ENCODE results near the gene RBP5.

The RBP5 gene, protein sequence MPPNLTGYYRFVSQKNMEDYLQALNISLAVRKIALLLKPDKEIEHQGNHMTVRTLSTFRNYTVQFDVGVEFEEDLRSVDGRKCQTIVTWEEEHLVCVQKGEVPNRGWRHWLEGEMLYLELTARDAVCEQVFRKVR

DNA sequence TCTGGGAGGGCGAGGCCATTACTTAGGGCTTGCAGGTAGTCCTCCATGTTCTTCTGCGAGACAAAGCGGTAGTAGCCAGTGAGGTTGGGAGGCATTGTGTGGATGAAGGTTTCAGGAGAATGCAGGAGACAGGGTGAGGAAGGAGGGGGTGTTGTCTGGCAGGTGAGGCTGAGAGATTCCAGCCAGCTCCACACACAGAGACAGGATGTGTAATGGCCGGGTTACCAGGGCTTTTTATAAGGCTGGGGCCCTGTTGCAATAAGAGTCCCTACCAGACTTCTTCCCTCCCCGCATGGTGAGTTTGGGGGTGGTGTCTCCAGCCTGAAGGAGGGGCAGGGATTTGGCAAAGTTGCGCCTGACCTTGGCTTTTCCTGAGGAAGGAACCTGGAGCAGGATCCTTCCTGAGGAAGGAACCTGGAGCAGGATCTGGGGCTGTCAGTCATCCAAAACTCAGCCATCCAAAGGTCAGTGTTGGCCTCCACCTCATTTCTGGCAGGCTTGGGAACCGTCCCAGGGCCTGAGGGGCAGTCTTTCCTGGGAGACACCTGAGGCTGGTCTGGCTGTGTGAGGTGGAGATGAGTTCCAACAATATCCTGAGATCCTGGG, at the start of gene RBP5:
Gene RBP5, minus strand, starts transcription at position 209 of the 606 bp plus-strand sequence. Its CDS starts 114 bp downstream, at position 95.
- DNase-seq (ENCODE audit: low read depth in 4 of 4, low spot score in 1 of 4) = no peak

DNA sequence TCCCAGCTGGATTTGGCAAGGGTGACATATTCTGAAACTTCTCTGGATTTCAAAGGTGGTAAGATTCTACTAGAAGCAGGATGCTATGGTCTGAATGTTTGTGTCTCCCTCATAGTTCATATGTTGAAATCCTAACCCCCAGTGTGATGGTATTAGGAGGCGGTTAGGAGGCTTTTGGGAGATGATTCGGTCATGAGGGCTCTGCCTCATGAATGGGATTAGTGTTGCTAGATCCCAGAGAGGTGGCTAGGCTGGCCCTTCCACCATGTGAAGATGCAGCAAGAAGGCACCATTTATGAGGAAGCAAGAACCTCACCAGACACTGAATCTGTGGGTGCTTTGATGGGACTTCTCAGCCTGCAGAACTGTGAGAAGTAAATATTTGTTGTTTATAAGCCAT, 49.8 kb upstream of the RBP5 start:
- DNase-seq (ENCODE audit: low read depth in 4 of 4, low spot score in 1 of 4) = no peak

DNA sequence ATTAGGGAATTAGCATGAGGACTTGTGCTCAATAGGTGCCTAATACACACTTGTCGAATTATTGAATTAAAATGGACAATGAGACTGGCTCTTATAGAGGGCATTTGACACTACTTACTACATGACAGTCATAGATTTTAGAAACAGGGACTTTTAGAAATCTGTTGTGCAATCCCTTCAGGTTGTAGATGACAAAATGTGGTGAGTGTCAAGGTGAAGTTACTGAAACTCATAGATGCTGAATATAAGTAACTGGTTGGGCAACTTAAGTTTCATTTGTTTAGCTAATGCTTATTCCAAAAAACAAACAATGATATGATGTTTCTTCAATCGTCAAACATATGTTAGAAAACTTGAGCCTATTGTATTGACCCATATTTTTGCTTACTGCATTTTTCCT, 47.9 kb upstream of the RBP5 start:
- DNase-seq (ENCODE audit: low read depth in 4 of 4, low spot score in 1 of 4) = no peak

DNA sequence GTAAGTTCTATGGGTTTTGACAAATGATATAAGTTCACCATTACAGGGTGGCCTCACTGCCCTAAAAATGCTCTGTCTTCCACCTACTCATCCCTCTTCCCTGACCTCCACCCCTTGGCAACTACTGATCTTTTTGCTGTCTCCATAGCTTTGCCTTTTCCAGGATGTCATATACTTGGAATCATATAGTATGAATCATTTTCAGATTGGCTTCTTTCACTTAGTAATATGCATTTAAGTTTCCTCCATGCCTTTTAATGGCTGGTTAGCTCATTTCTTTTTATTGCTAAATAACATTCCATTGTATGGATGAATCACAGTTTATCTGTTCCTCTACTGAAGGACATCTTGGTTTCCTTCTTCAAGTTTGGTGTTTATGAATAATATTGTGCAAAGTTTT, 46.8 kb upstream of the RBP5 start:
- no peak for DNase-seq (ENCODE audit: low read depth in 4 of 4, low spot score in 1 of 4)

DNA sequence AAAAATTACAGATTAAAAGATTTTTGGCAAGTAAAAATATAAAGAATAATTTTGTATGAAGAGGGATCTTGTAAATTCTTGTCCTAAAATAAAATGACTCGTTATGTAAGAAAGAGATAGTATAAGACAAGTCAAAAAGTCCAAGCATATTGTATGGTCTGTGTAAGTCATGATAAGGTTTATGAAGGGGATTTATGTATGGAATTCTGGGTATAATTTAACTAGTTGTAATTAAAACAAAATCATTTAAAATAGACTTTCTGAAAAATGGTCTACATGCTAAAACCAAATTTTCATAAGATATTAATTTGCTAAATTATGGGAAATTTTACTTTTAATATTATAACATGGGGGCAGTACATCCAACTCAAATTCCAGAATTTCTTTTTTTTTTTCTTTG, 43.2 kb upstream of the RBP5 start:
- DNase-seq (ENCODE audit: low read depth in 4 of 4, low spot score in 1 of 4) = no peak

DNA sequence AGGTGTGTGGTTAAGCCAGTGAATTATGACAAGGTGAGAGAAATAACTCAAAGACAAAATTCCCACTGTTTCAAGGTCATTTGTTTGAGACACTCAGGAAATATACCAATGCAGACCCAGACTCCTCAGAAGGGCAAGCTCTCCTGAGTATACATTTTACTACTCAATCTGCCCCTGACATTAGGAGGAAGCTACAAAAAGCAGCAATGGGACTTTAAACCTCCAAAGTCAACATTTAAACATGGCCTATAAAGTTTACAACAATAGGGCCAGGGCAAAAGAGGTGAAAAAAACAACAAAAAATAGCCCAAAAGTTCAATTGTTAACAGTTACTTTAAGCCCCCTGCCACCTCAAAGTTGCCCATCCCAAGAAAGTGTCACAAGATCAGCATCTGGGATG, 41.3 kb upstream of the RBP5 start:
- no peak for DNase-seq (ENCODE audit: low read depth in 4 of 4, low spot score in 1 of 4)

DNA sequence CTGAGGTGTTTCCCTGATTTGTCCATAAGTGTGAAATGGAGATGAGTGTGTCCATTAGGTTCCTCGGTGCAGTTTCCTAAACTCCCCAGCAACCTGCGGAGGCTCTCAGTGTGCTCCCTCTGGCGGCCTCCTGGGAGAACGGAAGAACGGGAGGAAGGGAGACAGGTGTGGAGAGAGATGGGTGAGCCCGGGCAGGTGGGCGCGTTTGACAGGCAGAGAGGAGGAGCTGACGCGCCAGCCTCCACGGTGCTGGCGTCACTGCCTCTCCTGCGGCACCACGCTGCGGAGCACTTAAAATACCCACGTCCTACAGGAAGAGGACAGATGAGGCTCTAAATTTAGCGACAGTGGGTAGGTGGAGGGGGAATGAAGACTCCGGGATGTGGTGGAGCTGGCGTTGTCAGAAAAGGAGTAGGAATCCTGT, 34.0 kb upstream of the RBP5 start:
- peak in 2 of 4 experiments; percentile 2 to 13 for DNase-seq (ENCODE audit: low read depth in 4 of 4, low spot score in 1 of 4)

DNA sequence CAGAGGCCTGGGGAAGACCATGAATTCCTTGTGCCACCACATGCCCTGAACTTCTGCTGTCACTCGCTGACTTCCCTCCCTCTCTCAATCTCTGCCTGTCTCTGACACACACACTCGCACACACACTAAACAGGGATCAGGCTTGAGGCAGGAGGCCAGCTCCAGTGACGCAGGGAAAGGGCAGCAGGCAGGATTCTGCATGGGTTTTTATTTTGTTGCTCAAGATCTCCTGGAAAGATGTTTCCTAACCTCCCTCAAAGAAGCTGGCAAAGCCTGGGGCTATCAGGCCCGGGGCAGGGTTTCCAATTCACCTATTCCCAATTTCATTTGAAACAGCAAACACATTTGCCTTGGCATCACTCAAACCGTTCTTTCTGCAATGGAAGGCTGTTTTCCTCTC, 33.1 kb upstream of the RBP5 start:
- DNase-seq (ENCODE audit: low read depth in 4 of 4, low spot score in 1 of 4) = no peak

DNA sequence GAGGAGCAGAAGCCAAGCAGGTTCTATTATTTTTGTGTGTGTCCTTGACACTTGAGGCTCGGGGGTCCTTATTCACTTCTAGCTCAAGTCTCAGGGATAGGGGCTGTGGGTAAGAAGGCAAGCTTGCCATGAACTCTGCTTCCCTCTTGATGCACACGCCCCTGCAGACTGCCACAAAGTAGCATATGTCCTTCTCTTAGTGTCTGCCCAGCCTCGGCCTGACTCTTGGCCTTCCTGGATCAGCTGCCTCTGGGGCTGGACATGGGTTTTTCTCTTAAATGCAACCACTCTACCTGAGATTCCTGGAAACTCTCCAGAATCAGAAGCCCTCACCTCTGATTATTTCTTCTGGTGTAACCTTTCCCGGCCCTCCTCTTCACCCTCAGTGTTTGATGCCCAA, 32.6 kb upstream of the RBP5 start:
- DNase-seq (ENCODE audit: low read depth in 4 of 4, low spot score in 1 of 4) = no peak

DNA sequence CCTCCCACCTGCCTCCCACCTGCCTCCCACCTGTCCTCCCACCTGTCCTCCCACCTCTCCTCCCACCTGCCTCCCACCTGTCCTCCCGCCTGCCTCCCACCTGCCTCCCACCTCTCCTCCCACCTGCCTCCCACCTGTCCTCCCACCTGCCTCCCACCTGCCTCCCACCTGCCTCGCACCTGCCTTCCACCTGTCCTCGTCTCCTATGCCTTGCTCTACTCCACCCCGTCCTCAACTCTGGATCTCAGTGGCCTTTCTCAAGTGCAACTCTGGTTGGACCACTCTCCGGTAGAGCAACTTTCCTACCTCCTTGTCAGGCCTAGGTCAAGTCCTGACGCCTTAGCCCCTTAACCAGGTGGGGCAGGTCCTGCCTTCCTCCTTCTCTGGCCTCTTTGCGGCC, 31.5 kb upstream of the RBP5 start:
- DNase-seq (ENCODE audit: low read depth in 4 of 4, low spot score in 1 of 4) = no peak

DNA sequence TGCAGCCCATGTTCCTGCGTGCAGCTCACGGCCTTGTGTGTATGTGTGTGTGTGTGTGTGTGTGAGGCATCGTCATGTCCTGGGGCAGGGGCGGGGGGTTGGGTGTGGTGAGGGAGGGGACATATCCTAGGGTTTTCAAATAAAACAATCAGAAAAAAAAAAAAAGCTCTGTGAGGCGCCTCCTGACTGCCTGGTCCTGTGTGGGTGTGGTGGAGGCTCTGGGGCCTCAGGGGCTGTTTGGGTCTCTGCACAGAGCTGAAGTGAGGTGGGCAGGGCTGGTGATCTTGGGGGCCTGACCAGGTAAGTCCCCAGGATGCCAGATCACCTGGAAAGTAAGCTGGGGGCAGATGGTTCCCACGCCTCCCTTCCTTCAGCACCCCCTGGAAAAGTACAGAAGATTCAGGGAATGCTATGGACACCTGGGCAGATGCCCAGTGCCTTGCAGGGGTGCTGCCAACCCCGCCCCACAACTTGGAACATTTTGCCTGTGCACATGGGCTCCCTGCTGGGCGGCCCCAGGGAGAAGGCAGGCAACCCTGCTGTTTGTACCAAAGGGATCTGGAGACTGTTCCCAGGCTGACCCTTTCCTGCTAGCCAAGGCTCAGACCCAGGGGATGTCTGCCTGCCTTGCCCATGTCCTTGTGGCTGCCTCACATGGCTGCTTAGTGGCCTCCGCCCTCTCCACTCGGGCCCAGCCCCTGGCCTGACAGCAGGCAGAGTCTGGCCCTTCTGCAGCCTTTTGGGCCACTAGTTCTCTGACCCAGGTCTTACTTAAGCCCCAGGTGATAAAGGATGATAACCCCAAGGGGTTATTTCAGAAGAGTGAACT, 30.3 kb upstream of the RBP5 start:
- DNase-seq (ENCODE audit: low read depth in 4 of 4, low spot score in 1 of 4) = no peak

DNA sequence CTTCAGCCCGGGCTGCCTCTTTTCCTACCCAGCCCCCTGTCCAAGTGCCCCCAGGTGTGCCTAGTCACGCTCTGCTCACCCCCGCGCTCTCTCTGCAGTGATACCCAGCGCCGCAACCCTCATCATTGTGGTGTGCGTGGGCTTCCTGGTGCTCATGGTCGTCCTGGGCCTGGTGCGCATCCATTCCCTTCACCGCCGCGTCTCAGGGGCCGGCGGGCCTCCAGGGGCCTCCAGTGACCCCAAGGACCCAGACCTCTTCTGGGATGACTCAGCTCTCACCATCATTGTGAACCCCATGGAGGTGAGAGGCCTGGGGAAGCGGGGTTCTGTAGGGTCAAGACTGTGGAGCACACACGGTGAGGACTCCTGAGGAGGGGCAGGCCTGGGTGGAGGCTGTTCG, 28.7 kb upstream of the RBP5 start:
- DNase-seq (ENCODE audit: low read depth in 4 of 4, low spot score in 1 of 4) = no peak

DNA sequence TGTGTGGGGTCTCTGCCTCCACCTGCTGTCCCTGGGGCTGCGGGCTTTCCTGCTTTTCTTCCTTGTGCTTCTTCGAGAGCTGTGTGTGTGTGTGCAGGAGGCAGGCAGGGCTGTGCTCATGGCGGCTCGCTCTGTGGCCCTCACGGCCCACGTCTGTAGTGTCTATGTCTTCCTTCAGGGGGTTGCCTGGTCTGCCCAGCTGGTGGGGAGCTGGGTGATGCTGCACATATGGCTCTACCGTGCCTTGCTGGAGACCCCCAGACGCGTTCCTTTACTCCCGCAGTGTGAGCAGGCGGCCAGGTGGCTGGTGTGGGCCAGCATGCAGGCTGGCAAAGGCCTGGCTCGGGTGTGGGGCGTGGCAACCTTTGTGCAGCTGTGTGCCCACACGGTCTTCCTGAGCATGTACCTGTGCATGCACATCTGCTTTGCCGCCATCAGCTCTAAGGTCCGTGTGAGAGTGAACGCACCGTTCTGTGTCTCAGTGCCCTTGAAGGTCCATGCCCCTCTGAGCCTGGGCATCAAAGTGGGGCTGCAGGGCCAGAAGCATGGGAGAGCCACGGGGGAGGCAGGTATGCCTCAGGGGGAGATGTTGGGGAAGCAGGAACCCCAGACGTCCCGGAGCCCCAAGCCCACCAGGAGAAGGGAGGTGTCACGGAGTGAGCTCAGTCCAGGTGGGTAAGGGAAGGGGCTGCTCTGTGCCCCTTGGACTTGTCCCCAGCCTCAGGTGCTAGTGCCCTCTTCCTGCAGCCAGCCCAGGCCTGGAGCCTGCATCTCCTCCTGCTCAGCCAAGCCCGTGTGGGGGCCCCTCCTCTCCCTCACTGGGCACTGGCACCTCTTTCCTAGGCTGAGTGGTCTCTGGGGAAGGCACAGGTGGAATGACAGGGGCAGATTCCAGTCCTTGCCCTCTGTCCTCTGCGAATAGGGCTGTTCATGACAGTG, 27.8 kb upstream of the RBP5 start:
- no peak for DNase-seq (ENCODE audit: low read depth in 4 of 4, low spot score in 1 of 4)

DNA sequence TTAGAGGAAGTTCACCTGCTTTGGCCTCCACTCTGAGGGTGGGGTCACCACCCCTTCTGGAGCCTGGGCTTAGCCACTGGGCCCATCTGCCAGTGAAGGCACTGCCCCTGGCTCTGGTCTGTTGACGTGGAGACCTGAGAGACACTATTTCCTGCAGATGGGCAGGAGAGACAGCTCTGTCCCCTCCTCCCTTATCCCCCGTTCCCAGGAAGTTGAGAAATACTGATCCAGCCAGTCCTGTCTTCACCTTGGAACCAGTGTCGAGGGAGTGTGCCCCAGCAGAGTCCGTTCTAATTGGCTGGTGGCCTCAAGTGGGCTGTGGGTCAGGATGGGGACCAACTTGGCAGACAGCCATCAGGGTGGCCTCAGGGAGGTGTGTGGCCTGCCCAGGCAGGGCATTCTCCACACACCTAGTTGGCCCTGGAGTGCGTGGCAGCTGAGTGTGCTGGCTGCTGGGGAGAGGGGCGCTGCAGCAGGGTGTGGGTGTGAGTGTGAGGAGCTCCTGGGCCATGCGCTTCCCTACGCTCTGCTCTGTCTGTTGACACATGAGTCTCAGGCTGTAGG, 26.9 kb upstream of the RBP5 start:
- no peak for DNase-seq (ENCODE audit: low read depth in 4 of 4, low spot score in 1 of 4)

DNA sequence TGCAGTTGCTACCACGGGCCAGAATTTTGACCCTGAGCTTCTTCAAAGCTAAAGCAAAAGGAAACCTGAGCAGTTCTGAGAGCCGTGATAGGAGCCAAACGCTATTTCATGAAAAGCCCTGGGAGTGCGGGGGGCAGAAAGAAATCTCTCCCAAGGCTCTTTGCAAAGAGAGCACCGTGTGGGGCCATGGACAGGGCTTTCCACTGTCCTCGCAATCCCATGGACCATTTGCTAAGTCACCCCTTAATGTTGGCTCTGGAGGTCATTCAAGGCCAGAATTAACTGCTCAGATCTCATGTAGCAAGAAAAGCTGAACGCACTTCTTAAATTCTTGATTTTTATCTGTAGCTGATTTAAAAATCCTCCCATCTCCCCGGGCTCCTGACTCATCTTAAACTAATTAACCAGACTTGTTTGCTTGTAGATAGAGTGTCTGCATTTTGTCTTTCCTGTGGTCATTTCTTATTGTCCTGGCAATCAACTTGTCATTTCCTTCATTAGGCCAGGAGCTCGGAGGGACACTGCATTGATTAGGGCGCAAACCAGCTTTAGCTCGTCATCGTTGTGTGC, 26.3 kb upstream of the RBP5 start:
- DNase-seq (ENCODE audit: low read depth in 4 of 4, low spot score in 1 of 4) = no peak

DNA sequence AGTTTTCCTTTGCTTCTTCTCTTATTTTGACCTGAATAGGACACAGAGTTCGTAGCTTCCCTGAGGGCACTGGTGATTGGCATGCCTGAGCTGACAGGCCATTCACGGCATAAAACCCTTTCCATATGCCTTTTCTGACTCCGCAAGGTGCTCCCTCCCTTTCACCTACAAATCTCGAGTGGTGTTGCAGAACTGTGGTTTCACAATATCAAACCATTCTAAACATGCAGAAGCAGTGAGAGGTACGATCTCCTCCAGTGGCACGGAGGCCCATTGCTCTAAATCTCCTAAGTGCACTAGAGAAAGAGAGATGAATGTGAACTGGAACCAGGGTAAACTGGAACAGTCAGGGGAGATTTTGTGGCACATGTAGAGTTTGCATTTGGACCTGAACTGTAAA, 25.4 kb upstream of the RBP5 start:
- no peak for DNase-seq (ENCODE audit: low read depth in 4 of 4, low spot score in 1 of 4)

DNA sequence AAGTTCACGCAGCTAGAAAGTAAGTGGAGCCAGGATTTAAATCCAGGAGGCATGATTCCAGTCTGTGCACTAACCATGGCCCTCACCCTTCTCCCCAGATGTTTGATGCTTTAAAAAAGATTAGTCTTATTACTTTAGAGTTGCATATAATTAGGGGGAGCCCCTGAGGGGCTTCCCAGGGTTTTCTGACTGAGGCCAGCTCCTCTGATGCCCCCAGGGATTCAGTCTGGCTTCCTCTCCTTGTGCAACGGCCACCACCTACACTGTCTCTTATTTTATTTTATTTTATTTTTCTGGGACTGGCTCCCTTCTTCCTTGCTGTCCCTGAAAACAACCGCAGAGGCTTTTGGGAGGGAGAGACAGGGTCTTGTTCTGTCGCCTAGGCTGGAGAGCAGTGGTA, 24.1 kb upstream of the RBP5 start:
- no peak for DNase-seq (ENCODE audit: low read depth in 4 of 4, low spot score in 1 of 4)

DNA sequence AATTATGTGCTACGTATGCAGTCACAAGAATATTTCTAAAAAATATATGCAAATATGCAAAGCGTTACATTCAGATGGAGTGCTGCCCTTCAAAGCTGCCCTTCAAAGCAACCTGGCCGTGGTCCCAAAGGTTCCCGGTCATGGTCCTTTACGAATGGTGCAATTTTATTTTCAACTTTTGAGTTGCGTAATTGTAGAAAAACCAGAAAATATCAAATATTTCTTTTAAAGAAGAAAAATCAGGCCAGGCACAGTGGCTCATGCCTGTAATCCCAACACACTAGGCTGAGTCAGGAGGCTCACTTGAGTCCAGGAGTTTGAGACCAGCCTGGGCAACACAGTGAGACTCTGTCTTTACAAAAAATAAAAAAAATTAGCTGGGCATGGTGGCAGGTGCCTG, 22.8 kb upstream of the RBP5 start:
- no peak for DNase-seq (ENCODE audit: low read depth in 4 of 4, low spot score in 1 of 4)

DNA sequence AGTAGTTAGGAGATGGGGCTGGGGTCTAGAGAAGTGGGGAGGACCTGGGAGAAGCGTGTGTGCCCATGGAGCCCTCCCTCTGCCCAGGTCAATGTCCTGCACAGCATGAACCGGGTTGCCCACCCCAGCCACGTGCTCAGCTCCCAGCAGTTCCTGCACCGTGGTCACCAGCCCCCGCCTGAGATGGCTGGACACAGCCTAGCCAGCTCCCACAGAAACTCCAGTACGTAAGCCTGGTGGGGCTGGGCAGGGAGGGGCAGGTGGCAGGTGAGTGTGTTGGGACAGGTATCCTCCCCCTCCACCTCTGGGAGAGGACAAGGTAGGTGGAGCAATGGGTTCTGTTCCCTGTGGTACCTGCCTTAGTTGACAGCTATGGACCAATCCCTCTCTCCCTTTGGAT, 22.2 kb upstream of the RBP5 start:
- no peak for DNase-seq (ENCODE audit: low read depth in 4 of 4, low spot score in 1 of 4)

DNA sequence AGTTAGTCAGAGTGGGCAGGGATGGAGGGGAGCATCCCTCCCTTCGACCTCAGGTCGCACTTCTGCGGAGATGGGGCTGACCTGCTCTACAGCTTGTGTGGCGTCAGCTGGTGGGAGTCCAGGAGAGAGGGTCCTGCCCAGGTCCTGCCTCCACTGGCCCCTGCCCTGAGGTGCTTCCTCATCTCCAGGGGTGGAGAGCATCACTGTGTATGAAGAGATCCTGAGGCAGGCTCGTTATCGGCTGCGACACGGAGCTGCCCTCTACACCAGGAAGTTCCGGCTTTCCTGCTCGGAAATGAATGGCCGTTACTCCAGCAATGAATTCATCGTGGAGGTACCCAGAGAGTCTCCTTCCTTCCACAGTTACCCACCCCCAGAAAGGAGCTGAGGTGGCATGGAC, 21.7 kb upstream of the RBP5 start:
- no peak for DNase-seq (ENCODE audit: low read depth in 4 of 4, low spot score in 1 of 4)

DNA sequence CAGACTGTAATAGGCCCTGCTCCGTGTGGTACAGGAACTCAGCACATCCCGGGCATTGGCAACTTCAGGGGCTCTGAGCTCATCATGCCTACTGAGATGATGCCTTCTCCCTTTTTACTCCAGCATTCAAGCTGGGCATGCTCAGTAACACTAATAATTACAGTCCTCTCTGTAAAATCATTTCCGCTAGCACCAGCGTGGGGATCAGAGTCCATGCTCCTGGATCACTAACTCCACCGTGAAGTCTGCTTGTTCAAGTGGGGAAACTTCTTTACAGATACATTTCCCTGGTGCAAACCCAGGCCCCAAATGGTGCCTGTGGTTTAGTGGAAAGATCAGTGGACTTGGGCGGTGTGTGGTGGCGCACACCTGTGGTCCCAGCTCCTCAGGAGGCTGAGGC, 18.2 kb upstream of the RBP5 start:
- no peak for DNase-seq (ENCODE audit: low read depth in 4 of 4, low spot score in 1 of 4)
